Tibial nerve (tissue), 4 donors: ENCODE measurements around the gene MCOLN1. TPM values are rescaled to one million over a fixed set of nuclear protein-coding genes. Genes with fewer than 3 reads are reported as not detected.
A peak's percentile ranks its signal among the peaks of the same experiment; 100 is the strongest.

Source experiments
- DNase-seq, 2 donors: peaks; one replicate each; pipeline ENCODE4 v3.0.0-alpha.2; 2019; ENCODE audit warnings: low spot score in 2 of 2
- H3K27ac ChIP-seq, 4 donors: fragments of 200-600 bp; sonication (generic) in 3 of 4; one replicate each; pipeline ENCODE4 v1.5.1; 2017 to 2019; ENCODE audit warnings: mild to moderate bottlenecking in 1 of 4
- H3K27me3 ChIP-seq, 2 donors: fragments of 200-600 bp; sonication (generic) in 1 of 2; one replicate each; pipeline versions ENCODE4 v1.5.1 to v1.6.0; 2017 to 2019
- H3K36me3 ChIP-seq, 3 donors: fragments of 200-600 bp; sonication (generic); one replicate each; pipeline ENCODE4 v1.5.1; 2018 to 2019
- H3K4me1 ChIP-seq, 4 donors: fragments of 200-600 bp; sonication (generic) in 3 of 4; one replicate each; pipeline ENCODE4 v1.5.1; 2017 to 2019
- H3K4me3 ChIP-seq, 4 donors: fragments of 200-600 bp; sonication (generic) in 3 of 4; one replicate each; pipeline ENCODE4 v1.5.1; 2017 to 2019; ENCODE audit warnings: mild to moderate bottlenecking in 1 of 4, moderate library complexity in 1 of 4
- H3K9me3 ChIP-seq, 4 donors: fragments of 200-600 bp; sonication (generic) in 3 of 4; one replicate each; pipeline ENCODE4 v1.5.1; 2017 to 2019
- CTCF ChIP-seq, 5 experiments: fragments of 200-600 bp in 3 of 5; fragments of 450-650 bp in 2 of 5; sonication (generic) in 3 of 5; IDR thresholded peaks; one replicate each; pipeline ENCODE4 v1.5.1; 2016 to 2019; ENCODE audit warnings: antibody characterized with exemption in 5 of 5, mild to moderate bottlenecking in 3 of 5, moderate library complexity in 2 of 5
- EP300 ChIP-seq, 2 donors: sonication (generic); formaldehyde crosslinking; IDR thresholded peaks; one replicate each; pipeline ENCODE4 v1.6.1; 2017; ENCODE audit warnings: antibody characterized with exemption in 2 of 2, mild to moderate bottlenecking in 1 of 2
- POLR2A ChIP-seq, 2 donors: fragments of 450-650 bp; IDR thresholded peaks; one replicate each; pipeline ENCODE4 v1.6.1; 2017; ENCODE audit warnings: antibody characterized with exemption in 2 of 2, mild to moderate bottlenecking in 2 of 2, moderate library complexity in 2 of 2
- WGBS, 2 donors: methylation state at CpG; one replicate each; pipeline ENCODE4 v1.1.5; 2018; 5-methylcytosine and 5-hydroxymethylcytosine counted together
- total RNA-seq, 4 donors: library from RNA; depleted of rRNA; stranded (reverse); fragments of >200 nt; gene quantifications; one replicate each; pipeline ENCODE4 v1.1.0, GENCODE V29; 2016

Gene MCOLN1
- 10 to 100 TPM; 21.3 to 52.2 (median 31.3) TPM for total RNA-seq

GRCh38 chr19:7522072-7522922, at the start of gene MCOLN1:
TSS of gene MCOLN1 (plus strand) at chr19:7522624. CDS start at chr19:7522751, 127 bp downstream.
- WGBS, 2 donors, result 0 to 1% methylated on average over 21 to 49 of the region's 65 CpGs
- Histone ChIP-seq H3K4me3 (peak within 1 kb of the TSS; percentile 75 to 95 (median 86)), H3K4me1 (peaks cover 0 to 36% (median 21%) of the 10 kb centered on the region in 4 donors), H3K36me3 (peaks cover 0 to 61% (median 0%) of the 10 kb centered on the region in 3 donors), H3K27ac (peak within 1 kb of the TSS; percentile 4 to 81 (median 71)), H3K9me3 (no peaks in the 10 kb centered on the region), H3K27me3 (no peaks in the 10 kb centered on the region)
- TF ChIP-seq CTCF (IDR thresholded peaks at IDR 0.05), result peak in 2 of 5 experiments; percentile 36 to 76
- peak; percentile 98 to 99 for TF ChIP-seq EP300 (IDR thresholded peaks at IDR 0.05)
- peak; percentile 46 to 63 for TF ChIP-seq POLR2A (IDR thresholded peaks at IDR 0.05)
- peak; percentile 100 for DNase-seq

GRCh38 chr19:7475665-7476064, 46.8 kb upstream of the MCOLN1 start:
- DNase-seq, result no peak
- Histone ChIP-seq H3K27ac (no peak overlapping the region), H3K36me3 (peaks cover 0 to 35% (median 0%) of the 10 kb centered on the region in 3 donors), H3K27me3 (no peaks in the 10 kb centered on the region), H3K4me3 (no peak overlapping the region), H3K4me1 (no peaks in the 10 kb centered on the region), H3K9me3 (no peaks in the 10 kb centered on the region)
- 79 to 96% methylated on average over 6 of the region's 6 CpGs for WGBS, 2 donors
- no peak for TF ChIP-seq EP300 (IDR thresholded peaks at IDR 0.05)
- no peak for TF ChIP-seq POLR2A (IDR thresholded peaks at IDR 0.05)
- TF ChIP-seq CTCF (IDR thresholded peaks at IDR 0.05), result no peak

- Histone ChIP-seq H3K4me3 (no peak overlapping the region), H3K27me3 (no peaks in the 10 kb centered on the region), H3K27ac (no peak overlapping the region), H3K4me1 (no peaks in the 10 kb centered on the region), H3K36me3 (peaks cover 0 to 33% (median 0%) of the 10 kb centered on the region in 3 donors), H3K9me3 (no peaks in the 10 kb centered on the region)
- DNase-seq, result no peak
- 78 to 81% methylated on average over 3 to 7 of the region's 7 CpGs for WGBS, 2 donors
- TF ChIP-seq CTCF (IDR thresholded peaks at IDR 0.05) (no peak), EP300 (IDR thresholded peaks at IDR 0.05) (no peak), POLR2A (IDR thresholded peaks at IDR 0.05) (no peak)
Observed at GRCh38 chr19:7476241-7476640, 46.2 kb upstream of the MCOLN1 start.

- no peaks in the 10 kb centered on the region for H3K4me1 ChIP-seq
- no peaks in the 10 kb centered on the region for H3K9me3 ChIP-seq
- TF ChIP-seq POLR2A (IDR thresholded peaks at IDR 0.05), result no peak
- WGBS, 2 donors, result 72 to 82% methylated on average over 14 to 20 of the region's 35 CpGs
- H3K4me3 ChIP-seq, result no peak overlapping the region
- no peaks in the 10 kb centered on the region for H3K27me3 ChIP-seq
- no peak for DNase-seq
- H3K36me3 ChIP-seq, result peaks cover 0 to 33% (median 0%) of the 10 kb centered on the region in 3 donors
- no peak overlapping the region for H3K27ac ChIP-seq
Observed at GRCh38 chr19:7476777-7477494, 45.5 kb upstream of the MCOLN1 start.

- Histone ChIP-seq H3K9me3 (no peaks in the 10 kb centered on the region), H3K27ac (no peak overlapping the region), H3K36me3 (peaks cover 0 to 30% (median 0%) of the 10 kb centered on the region in 3 donors), H3K27me3 (no peaks in the 10 kb centered on the region), H3K4me1 (peaks cover 0 to 4% (median 0%) of the 10 kb centered on the region in 4 donors), H3K4me3 (no peak overlapping the region)
- TF ChIP-seq POLR2A (IDR thresholded peaks at IDR 0.05), result no peak
- TF ChIP-seq EP300 (IDR thresholded peaks at IDR 0.05), result no peak
- no peak for TF ChIP-seq CTCF (IDR thresholded peaks at IDR 0.05)
- WGBS, 2 donors, result 89 to 92% methylated on average over 10 of the region's 10 CpGs
- no peak for DNase-seq
Observed at GRCh38 chr19:7477758-7478157, 44.7 kb upstream of the MCOLN1 start.
